HTERT RPE-1 (cell line): ENCODE data around the gene THOC1.

ENCODE experiments used
- in situ Hi-C: fragments of 300-500 bp; cut with MboI; formaldehyde crosslinking; loops from 4 replicates; pipeline ENCODE4 v1.14.3; 2020; ENCODE audit warnings: low sequenced_read_pairs

Gene THOC1

GRCh38 chr18:220708-221107 is 47.1 kb downstream of the THOC1 start:
- in situ Hi-C loops = no loop called here

- in situ Hi-C loops = no loop called here
These were observed 50.1 kb downstream of the THOC1 start for GRCh38 chr18:217532-218336.

GRCh38 chr18:215448-216010 is 52.3 kb downstream of the THOC1 start:
- in situ Hi-C loops = no loop called here

- in situ Hi-C loops = no loop called here
These were observed 53.9 kb downstream of the THOC1 start for GRCh38 chr18:213966-214365.

- in situ Hi-C loops = no loop called here
These were observed 54.3 kb downstream of the THOC1 start for GRCh38 chr18:213505-213904.

- in situ Hi-C loops = no loop called here
These were observed 55.1 kb downstream of the THOC1 start for GRCh38 chr18:212780-213179.

GRCh38 chr18:211582-211981 is 56.3 kb downstream of the THOC1 start:
- in situ Hi-C loops = no loop called here

GRCh38 chr18:210733-211132 is 57.1 kb downstream of the THOC1 start:
- in situ Hi-C loops = no loop called here

GRCh38 chr18:210075-210474 is 57.8 kb downstream of the THOC1 start:
- in situ Hi-C loops = no loop called here

GRCh38 chr18:199768-200167 is 68.1 kb downstream of the THOC1 start:
- in situ Hi-C loops = no loop called here

GRCh38 chr18:199214-199613 is 68.6 kb downstream of the THOC1 start:
- in situ Hi-C loops = no loop called here

GRCh38 chr18:195651-196050 is 72.2 kb downstream of the THOC1 start:
- in situ Hi-C loops = no loop called here

- in situ Hi-C loops = no loop called here
These were observed 75.0 kb downstream of the THOC1 start for GRCh38 chr18:192801-193200.

- in situ Hi-C loops = no loop called here
These were observed 76.1 kb downstream of the THOC1 start for GRCh38 chr18:191725-192124.

- in situ Hi-C loops = no loop called here
These were observed 78.6 kb downstream of the THOC1 start for GRCh38 chr18:189254-189653.

GRCh38 chr18:183769-184168 is 84.1 kb downstream of the THOC1 start:
- in situ Hi-C loops = no loop called here

- in situ Hi-C loops = no loop called here
These were observed 86.1 kb downstream of the THOC1 start for GRCh38 chr18:181711-182110.

GRCh38 chr18:179499-179898 is 88.3 kb downstream of the THOC1 start:
- in situ Hi-C loops = no loop called here

GRCh38 chr18:172361-172760 is 95.5 kb downstream of the THOC1 start:
- in situ Hi-C loops = no loop called here
